NCI-H1048 (cell line): Measurements from ENCODE around the gene GALNT14.

Source experiments
- DNase-seq: peaks from one replicate; lab custom pipeline; 2025; lab: John Stamatoyannopoulos, UW

Gene GALNT14

DNA sequence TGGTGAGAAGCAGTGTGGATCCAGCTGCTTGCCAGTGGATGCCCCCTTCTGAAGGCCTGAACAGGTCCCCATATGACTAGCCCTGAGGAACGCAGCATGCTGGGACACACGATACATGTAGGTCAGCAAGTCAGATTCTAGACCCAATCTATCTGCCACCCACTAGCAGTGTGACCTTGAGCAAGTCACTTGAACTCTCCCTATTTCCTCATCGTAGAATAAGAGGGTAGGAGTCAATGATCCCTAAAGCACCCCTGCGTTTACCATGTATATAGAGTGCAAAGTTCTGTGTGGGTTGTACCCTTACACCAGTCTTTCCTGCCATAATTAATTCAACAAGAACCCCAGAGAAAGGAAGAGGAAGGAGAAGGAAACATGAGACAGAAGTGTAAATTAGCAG, 123.7 kb downstream of the GALNT14 start:
- no peak for DNase-seq

DNA sequence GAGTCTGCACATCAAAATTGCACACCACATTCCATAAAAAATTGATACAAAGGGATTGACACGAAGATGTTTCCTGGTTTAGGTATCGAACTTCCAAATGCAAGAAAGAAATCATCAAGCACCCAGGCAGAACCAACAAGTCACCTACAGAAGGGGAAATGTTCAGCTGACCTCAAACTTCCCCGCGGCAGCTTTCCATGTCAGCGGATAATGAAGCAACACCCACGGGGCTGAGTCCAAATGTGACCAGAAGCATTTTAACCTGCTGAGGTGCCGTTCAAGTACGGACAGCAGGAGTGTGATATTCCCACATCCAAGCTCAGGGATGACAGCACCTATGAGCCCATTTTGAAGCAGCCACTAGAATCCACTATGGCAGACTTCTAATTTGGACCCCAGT, 124.9 kb downstream of the GALNT14 start:
- DNase-seq, result no peak

DNA sequence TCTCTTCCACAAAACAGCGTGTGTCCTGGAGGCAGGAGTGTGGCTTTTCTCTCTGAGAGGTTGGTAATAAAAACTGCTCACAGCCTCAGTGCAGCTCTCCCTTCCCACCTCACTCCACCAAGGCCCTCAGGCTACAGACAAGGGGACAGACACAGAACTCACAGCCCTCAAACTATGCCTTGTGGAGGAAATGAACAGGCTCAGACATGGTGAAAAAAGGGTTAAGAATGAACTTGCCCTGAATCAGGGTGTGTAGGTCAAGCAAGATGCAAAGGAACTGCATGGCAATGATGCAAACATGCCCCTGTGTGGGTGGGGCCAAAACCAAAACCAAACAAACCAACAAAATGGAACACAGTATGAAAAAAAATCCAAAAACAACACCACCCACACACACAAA, 125.8 kb downstream of the GALNT14 start:
- DNase-seq, result no peak

DNA sequence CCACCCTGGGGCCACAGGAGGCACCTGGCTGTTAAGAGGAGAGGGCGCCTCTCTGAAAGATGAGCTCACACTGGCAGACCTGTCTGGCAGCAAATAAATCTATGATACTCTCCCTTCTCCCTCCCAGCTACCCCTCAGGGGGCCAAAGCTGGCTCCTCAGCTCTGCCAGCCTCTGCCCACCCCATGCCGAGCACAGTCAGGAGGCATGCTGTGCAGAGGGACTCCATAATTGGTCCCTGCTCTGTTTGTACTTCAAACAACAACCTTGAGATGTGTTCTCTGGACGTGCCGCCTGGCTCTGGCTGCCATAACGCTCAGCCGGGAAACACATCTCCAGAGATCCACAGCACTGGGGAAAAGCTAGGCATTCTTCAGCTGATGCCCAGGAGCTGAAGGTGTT, 126.7 kb downstream of the GALNT14 start:
- DNase-seq, result no peak

DNA sequence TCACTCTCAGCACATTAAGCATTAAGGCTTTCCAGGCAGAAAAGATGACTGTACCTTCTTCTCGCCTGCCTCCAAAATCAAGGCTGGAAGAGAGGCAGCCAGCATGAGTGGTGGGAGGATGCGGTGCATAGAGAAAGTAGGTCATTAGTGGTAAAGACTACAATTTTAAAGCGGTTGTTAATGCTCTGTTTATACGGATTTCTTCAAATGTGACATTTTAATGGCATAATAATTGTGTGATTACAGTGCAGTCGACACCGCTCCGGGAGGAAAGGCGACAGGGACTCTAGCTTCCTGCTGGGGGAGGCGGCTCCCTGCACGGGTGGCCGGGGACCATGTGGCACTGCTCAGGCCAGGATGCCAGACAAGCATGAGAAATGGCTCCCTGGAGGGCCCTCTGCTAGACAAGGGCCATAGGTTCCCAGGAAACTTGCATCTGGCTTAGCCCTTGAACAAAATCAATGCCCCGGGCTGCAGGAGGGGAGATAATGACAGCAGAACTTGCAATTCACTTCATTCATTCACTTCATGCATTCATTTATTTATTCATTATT, 129.6 kb downstream of the GALNT14 start:
- DNase-seq, result no peak

DNA sequence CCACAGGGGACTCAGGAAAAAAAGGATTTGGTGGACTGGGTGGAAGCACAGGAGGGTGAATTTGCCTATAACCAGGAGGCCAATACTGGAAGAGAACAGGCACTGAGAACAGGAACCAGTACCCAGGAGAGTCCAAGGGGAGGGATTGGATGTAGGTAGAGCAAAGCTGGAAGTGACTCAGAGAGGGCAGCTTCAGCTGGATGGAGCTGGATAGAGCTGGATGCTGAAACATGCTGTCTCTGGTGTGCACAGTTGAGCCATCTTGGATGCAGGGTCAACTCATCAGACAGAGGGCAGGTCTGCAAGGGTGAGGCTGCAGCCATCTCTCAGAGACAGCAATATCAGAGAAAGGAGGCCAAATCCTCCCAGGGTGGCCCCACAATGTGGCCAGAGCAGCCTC, 134.0 kb downstream of the GALNT14 start:
- no peak for DNase-seq

DNA sequence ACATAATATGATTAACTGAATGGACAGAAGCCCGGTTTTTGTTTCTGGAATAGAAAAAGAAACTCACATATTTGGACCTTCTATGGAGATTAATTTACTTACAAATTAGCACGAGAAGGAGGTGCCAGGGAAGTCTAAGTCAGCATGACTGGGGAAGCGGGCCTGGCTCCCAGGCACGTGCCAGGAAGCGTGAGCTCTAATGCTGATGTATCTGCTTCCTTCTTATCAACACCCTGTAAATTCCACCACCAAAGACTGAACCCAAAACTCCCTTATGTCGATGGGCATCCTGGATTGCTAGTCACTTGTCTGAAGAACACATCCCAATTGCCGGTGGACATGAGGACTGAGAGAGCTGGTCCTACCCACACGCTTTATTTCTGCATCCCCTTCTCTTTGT, 134.5 kb downstream of the GALNT14 start:
- DNase-seq, result no peak

DNA sequence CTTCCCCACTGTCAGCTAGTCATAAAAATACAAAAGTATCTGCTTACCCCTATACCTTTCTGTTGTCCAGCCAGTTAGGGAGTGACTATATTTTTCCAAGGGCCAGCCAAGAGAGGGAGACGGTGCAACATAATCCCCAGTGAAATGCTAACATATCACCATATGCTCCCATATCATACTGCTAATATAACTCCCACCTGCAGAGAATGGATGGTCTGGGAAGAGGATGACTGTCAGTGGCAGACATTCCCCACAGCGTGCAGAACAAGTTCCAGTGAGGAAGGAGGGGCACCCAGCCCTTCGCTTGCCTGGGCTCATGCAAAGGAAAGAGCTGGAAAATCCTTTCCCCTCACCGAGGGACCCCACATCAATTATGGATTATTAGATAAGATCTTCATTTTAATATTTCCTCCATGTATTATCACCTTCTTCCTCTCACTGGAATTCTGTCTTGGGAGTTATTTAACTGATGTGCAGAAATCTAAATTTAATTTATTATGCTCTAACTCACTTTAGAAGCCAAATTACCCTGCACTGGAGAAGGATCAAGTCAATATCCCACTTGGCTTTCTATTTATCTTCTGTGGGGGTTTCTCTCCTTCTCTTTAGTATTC, 135.6 kb downstream of the GALNT14 start:
- no peak for DNase-seq

DNA sequence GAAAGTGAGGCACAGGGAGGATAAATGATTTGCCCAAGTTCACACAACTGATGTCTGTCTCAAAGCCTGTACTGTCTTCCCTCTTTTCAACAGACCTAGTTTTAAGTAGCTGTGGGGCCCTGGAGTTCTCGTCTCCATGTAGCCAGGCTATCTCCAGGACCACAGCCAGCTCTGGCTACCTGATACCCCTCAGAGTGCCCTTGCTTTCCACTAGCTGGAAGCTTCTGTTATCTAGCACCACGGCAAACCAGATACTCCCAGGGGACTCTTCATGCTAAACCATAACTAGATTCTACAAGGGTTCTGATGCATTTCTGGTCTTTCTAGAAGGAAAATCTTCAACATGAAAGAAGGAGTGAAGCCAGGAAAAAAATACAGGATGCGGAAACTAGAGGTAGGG, 137.3 kb downstream of the GALNT14 start:
- no peak for DNase-seq

DNA sequence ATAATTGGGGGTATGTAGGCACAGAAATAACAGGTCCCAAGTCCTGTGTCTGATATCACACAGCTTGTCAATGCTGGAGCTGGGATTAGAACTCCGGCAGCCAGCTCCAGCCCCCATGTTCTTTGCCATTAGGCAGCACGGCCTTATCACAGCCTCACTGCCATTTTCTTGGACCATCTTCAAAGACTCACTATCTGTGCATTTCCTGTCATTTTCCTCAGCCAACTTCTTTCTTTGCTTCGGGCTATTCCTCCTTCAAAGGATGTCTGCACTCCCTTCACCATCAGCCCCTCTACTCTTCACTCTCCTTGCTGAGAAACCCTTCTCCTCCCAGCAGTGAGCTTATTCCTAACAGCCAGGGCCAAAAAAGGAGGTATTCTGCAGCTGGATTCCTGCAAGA, 139.6 kb downstream of the GALNT14 start:
- no peak for DNase-seq

DNA sequence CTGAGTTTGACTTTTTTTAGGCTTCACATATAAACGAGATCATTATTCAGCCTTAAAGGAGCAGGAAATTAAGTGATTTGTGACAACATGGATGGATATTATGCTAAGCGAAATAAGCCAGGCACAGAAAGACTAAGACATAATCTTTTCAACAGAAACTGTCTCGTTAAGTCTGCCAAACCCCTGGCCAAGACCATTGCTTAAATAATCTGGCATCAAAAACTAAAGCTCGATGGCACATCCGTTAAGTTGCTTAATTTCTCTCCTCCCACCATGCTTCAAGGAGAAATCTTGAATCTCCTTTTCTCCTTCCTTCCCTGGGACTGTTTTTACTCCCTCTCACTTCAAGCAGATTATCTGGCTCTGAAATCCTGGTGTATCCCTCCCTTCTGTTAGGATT, 140.3 kb downstream of the GALNT14 start:
- DNase-seq, result no peak

DNA sequence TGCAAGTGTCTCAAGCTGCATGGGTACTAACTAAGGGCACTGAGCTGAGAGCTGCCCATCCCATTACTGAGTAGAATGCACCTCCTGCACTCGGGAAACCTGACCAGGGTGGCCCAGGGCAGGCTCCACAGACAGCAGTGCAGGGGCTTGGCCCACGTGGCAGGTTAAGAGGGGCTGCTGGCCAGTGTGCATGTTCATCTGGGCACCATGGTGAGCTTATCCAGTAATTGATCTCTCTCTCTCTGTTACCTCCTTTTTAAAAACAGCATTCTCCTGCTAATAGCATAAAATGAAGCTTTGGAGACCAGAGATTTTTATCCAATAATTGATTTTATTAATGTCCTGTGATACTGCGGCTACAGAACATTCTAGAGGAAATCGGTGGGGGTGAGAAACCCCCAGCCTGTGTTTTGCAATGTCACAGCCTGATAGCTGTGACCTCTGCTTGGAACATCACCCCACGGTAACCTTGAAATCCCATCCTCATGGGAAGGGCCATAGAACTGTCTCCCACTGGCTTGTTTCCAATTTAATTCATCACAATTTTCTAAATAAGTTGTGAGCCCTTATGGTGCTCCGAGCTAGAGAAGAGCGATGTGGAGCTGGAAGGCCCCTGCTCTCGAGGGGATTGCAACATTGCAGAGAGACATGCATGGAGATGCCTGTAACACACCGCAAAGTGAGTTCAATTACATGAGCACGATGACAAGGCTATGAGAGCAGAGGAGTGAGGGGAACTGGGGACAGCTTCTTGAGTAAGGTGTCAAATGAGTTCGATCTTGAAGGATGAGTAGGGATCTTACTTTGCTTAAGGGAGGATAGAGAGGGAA, 143.8 kb downstream of the GALNT14 start:
- DNase-seq, result no peak

DNA sequence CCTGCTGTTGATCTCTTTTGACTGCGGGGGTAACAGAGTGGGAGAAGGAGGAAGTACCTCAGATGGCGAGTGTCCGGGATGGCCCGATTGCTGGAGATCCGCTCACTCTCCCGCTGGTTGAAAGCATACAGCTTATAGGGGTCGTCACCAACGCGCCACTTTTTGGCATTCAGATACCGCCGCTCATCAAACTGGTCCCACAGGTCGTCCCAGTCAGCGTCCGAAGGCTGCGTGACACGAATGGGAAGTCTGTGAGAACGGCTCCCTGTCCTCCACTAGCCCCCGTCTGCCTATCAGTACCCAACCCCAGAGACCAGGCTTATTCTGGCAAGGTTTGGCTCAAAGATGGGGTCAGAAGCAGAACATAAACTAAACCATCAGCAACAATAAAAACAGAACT, 145.5 kb downstream of the GALNT14 start:
- DNase-seq, result no peak

DNA sequence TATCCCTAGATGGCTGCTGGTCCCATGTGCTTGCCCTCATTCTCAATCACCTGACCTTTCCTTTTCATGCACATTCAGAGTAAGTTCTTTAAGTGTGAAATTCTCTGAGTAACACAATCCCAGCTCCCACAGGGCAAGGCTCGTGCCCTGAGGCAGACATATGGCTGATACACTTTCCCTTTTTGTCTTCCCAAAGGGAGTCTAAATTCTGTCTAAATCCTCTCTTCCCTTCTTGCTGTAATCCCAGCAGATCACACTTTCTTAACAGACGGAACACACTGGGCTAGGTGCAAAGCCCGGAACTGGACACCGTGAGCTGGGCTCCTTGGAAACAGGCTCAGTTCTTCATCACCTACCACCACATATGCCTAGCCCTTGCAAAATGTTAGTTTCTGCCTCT, 147.6 kb downstream of the GALNT14 start:
- no peak for DNase-seq

DNA sequence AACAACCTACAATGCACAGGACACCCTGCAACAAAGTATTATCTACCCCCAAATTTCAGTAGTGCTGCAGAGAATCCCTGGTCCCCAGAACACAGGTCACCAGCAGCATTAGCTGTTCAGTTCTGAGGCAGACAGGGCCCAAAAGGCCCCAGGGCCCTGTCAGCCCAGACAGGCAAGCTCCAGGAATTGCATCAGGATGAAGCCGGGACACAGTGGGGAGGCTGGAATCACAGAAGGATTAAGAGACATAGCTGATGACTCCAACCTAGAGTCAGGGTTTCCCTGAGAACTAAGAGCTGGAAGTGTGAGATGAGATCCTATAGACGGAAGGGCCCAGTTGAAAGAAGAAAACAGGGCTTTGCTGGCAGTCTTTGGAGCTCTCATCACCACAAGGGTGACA, 148.1 kb downstream of the GALNT14 start:
- no peak for DNase-seq

DNA sequence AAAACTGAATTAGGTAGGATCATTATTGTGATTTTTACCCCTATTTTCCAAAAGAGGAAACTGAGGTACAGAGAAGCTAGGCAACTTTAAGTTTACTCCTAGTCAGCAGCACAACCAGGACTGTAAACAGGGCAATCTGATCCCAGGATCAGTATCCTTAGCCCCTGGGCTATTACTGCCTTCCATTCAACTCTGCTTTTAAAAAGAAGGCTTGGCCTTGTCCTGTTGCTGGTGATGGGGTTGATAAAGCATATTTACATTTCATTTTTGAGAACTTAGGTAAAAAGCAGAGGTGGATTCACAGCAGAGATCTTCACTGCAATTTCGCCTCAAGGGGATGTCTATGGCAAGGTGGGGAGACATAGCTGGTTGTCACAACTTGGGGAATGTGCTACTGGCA, 148.5 kb downstream of the GALNT14 start:
- DNase-seq, result no peak

DNA sequence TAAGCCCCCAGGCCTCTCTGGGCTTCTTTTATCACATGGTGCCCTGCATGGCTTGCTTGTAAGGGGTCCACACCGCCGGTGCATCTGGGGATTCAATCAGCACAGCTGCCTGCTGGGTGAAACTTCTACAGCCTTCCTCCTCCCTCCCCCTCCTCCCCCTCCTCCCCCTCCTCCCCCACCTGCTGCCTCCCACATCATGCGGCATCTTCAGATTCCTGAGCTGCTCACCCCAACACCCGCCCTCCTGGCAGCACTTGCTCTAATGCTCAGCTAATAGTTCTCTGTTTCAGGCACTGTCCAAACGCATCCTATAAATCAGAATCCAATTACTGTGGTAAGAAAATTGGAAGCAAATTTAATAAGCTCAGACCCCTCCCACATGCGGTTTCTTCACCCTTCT, 150.7 kb downstream of the GALNT14 start:
- no peak for DNase-seq

DNA sequence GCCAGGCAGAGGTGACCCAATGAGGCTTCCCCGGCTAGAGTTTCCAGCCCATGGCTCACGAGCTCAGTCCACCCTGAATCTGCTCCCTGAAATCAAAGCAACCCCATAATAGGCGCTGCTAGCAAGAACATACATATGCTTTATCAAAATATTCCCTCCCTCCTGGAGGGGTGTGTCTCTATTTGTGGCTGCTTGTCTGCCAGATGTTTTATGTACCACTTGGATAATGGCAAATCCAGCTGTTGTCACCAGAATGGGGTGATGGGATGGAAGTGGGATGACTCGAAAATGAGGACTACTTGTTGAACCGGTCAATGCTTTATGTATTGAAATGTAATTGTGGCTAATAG, 152.0 kb downstream of the GALNT14 start:
- no peak for DNase-seq

DNA sequence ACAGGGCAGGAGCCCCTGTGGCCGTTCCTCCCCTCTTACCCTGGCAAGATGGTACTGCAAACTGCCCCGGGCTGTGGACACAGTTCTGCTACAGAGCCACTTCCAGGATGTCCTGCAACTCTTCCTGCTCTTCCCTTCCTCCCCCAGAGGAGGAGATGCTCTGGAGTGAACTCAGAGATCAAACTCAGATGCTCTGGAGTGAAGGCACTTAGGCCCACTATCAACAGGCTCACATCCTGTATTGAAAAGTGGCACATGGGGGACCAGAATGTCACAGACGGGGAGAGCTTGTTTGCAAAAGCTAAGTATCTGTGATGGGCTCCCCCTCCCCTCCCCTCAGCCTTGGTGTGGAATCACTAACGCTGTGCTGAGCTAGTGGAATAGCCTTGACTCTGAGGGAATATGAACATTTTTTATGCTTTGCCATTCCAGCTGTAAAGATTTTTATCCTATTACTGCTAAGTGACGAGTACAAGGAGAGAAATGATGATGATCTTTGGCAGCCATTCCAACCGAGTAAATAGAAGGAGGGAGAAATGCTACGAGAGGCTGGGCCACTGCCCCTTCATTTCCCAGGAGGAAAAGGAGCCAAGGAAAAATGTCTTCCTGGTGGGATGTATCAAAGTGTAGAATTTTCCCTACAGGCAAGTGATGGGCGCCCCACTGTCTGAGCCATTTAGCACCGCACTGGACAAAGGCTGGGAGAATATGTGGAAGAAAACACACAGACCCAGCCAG, 152.6 kb downstream of the GALNT14 start:
- no peak for DNase-seq

DNA sequence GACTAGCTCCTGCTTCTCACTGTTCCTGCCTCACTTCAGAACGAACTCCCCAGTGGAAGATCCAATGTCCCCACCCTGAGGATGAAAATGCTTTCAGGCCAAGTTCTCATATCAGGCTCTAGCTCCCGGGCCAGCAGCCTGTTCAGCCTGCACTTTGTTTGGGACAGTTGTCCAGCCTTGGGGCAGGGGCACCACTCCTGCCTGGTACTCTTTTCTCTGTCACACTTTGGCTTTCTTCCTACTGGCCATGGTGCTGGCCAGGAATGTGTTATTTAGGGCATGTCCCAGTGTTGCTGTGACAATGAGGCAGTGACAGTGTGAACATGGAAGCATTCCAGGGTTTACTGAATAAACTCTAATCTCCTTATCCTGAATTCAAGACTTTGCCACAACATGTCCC, 154.1 kb downstream of the GALNT14 start:
- DNase-seq, result no peak

DNA sequence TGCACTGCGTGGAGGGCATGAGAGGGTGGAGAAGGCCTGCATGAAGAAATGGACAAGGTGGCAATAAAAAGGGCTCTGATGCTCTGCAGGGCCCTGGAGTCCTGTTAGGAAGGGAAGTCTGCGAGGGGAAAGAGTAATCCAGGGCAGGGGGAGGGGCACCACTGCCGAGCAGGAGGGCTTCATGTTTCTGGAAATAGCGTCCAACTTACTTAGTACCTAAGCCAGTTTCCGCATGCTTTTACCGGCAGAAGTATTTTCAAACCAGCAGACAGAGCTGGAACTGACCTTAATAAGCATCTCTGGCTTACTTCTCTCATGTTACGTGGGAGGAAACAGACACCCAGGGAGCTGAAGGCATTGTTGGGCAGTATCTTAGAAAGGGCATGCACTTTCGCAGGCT, 156.7 kb downstream of the GALNT14 start:
- no peak for DNase-seq

DNA sequence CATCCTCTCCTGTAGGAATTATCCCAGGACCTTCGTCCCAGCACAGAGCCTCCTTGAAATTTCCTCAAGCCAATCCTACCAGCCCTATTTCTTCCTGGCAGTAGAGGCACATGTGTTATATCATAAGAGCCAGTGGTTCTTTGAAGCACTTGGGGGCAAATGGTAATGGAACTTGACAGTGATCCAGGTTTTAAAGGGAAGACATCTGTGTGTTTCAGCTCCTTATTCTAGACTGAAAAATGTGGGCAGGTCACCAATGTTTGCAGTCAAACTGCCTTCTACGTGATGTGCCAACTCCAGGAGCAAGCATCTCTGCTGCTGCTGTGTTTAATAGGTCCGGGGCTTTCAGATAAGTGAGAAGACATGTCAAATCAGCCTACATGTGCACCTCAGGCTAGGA, 157.1 kb downstream of the GALNT14 start:
- no peak for DNase-seq

DNA sequence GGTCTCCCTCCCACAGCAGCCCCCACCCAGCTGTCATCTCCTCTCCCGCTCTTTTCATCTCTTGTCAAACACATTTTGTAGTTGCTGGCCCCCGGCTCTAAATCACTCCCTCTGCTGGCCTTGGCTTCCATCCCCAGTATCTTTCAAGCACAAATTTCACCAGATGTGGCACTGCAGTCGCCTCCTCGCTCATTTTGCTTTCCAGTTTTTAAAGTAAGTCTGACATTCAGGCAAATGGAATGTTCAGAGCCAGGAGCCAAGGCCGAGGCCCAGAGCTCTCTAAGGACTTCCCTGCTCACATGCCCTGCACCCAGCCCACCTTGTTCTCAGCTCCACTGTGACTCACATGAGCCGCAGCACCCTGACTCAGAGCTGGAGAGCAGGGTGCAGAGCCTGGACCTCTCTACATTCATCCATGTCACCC, 158.4 kb downstream of the GALNT14 start:
- no peak for DNase-seq
